K562 (cell line): ENCODE results near the gene MKRN3. TPM values are rescaled to one million over a fixed set of nuclear protein-coding genes. Genes with fewer than 3 reads are reported as not detected.

Experiments used
- ATAC-seq: fragments of 200-7000 bp; cut with Tn5 transposase; 3 replicates; pipeline ENCODE4 v1.9.1; 2020; ENCODE audit warnings: moderate library complexity
- BruUV-seq: library from RNA; stranded (reverse); fragments of 400-500 nt; replicated peaks from 2 replicates; lab custom pipeline; 2021; lab: Mats Ljungman, UMichigan
- CTCF ChIA-PET: fragments of 300-600 bp; formaldehyde crosslinking; extraction: SDS; loops from one replicate; lab custom pipeline; 2021; ENCODE audit warnings: low intra/inter-chr PET ratio; lab: Yijun Ruan, JAX
- POLR2A ChIA-PET: fragments of 300-600, 350-650 bp; sonication (Branson Sonifier 250); formaldehyde crosslinking; extraction: SDS; loops from one replicate; lab custom pipeline; 2021; ENCODE audit warnings: antibody characterized with exemption, inconsistent platforms; lab: Yijun Ruan, JAX
- DNase-seq, 4 experiments: peaks; one replicate each; pipeline versions ENCODE4 v3.0.0 to v3.0.0-alpha.2; 2011 to 2018; ENCODE audit warnings: low spot score in 3 of 4, mixed read lengths in 3 of 4; ENCODE audit errors: extremely low read depth in 1 of 4
- FAIRE-seq: peaks from 2 replicates; lab custom pipeline; 2011; peaks lifted over from hg19 to GRCh38; lab: Jason Lieb, UNC
- H2AFZ ChIP-seq: 2 replicates; pipeline ENCODE4 v1.6.0; 2011; ENCODE audit warnings: low read depth, low read length, control low read depth, inconsistent platforms
- H3K27ac ChIP-seq: fragments of 200-600 bp; 3 replicates; pipeline ENCODE4 v1.8.0; 2011; ENCODE audit warnings: low read depth, mild to moderate bottlenecking, control low read depth, inconsistent platforms, low read length, moderate library complexity, mixed read lengths; ENCODE audit errors: extremely low read depth
- H3K27me3 ChIP-seq, 2 experiments: fragments of 300-600 bp in 1 of 2; 2 replicates in 1 of 2; 3 replicates in 1 of 2; pipeline versions ENCODE4 v1.6.0 to v1.8.0; 2011; ENCODE audit warnings: inconsistent platforms in 2 of 2, low read length in 2 of 2, mild to moderate bottlenecking in 1 of 2, mixed read lengths in 1 of 2, moderate library complexity in 1 of 2; ENCODE audit not compliant: control insufficient read depth in 2 of 2, insufficient read depth in 2 of 2
- H3K36me3 ChIP-seq: fragments of 300-600 bp; 3 replicates; pipeline ENCODE4 v1.8.0; 2011; ENCODE audit warnings: mild to moderate bottlenecking, low read length, inconsistent platforms; ENCODE audit not compliant: control insufficient read depth, insufficient read depth
- H3K4me1 ChIP-seq, 2 experiments: fragments of 200-600 bp in 1 of 2; replicated peaks in 1 of 2; 2 replicates in 1 of 2; 3 replicates in 1 of 2; pipeline versions ENCODE4 v1.5.1 to v1.8.0; 2011; ENCODE audit warnings: inconsistent platforms in 2 of 2, low read length in 2 of 2, mild to moderate bottlenecking in 1 of 2, mixed read lengths in 1 of 2, moderate library complexity in 1 of 2; ENCODE audit not compliant: control insufficient read depth in 2 of 2, insufficient read depth in 2 of 2
- H3K4me2 ChIP-seq: 2 replicates; pipeline ENCODE4 v1.6.1; 2011; ENCODE audit warnings: low read length, control low read depth, inconsistent platforms, mixed read lengths; ENCODE audit not compliant: insufficient read depth
- H3K4me3 ChIP-seq: fragments of 200-600 bp; sonication (generic), shearing (Covaris generic); 2 replicates; pipeline ENCODE4 v1.5.1; 2016; ENCODE audit warnings: control low read depth, inconsistent platforms
- H3K79me2 ChIP-seq: fragments of 200-600 bp; 3 replicates; pipeline ENCODE4 v1.8.0; 2011; ENCODE audit warnings: low read length, inconsistent platforms; ENCODE audit not compliant: control insufficient read depth, insufficient read depth
- H3K9ac ChIP-seq, 2 experiments: 2 replicates each; pipeline versions ENCODE4 v1.6.0 to v1.6.1; 2011; ENCODE audit warnings: low read depth in 2 of 2, low read length in 2 of 2, control low read depth in 1 of 2, inconsistent platforms in 1 of 2, mild to moderate bottlenecking in 1 of 2, mixed read lengths in 1 of 2; ENCODE audit not compliant: insufficient read depth in 1 of 2
- H3K9me1 ChIP-seq: one replicate; pipeline ENCODE4 v1.6.0; 2011; ENCODE audit warnings: inconsistent platforms, mild to moderate bottlenecking, low read length, moderate library complexity; ENCODE audit not compliant: control insufficient read depth, insufficient read depth
- H3K9me3 ChIP-seq: replicated peaks from 2 replicates; pipeline ENCODE4 v1.5.1; 2011; ENCODE audit warnings: low read depth, low read length, inconsistent platforms; ENCODE audit not compliant: control insufficient read depth, insufficient read depth
- H4K20me1 ChIP-seq: replicated peaks from 2 replicates; pipeline ENCODE4 v1.6.1; 2011; ENCODE audit warnings: low read length, inconsistent platforms, mixed read lengths; ENCODE audit not compliant: control insufficient read depth, insufficient read depth
- CSDE1 ChIP-seq, 2 experiments: fragments of 450-650 bp; IDR thresholded peaks; 2 replicates each; pipeline ENCODE4 v1.6.1; 2016; ENCODE audit warnings: mild to moderate bottlenecking in 1 of 2
- EP300 ChIP-seq: IDR thresholded peaks from 2 replicates; pipeline ENCODE4 v1.6.1; 2012; ENCODE audit warnings: low read length, improper control_type of control experiment
- ESRRB ChIP-seq: fragments of 250-450 bp; sonication (Bioruptor Pico); IDR thresholded peaks from 2 replicates; pipeline ENCODE4 v1.5.0; 2020; ENCODE audit warnings: mild to moderate bottlenecking, moderate library complexity, borderline replicate concordance
- HCFC1 ChIP-seq: IDR thresholded peaks from 2 replicates; pipeline ENCODE4 v1.6.1; 2012; ENCODE audit warnings: low read depth, low read length, improper control_type of control experiment
- IFI16 ChIP-seq: fragments of 250-450 bp; sonication (Bioruptor Pico); IDR thresholded peaks from 2 replicates; pipeline ENCODE4 v2.1.2; 2022; ENCODE audit warnings: mild to moderate bottlenecking, inconsistent platforms
- KAT2B ChIP-seq: IDR thresholded peaks from one replicate; pipeline ENCODE4 v1.6.1; 2012; ENCODE audit warnings: low read depth, mild to moderate bottlenecking, control low read depth, inconsistent platforms, low read length, moderate library complexity
- RBFOX2 ChIP-seq: fragments of 200-400 bp; formaldehyde crosslinking; IDR thresholded peaks from 2 replicates; pipeline ENCODE4 v1.6.1; 2017; ENCODE audit warnings: low read depth, mild to moderate bottlenecking, low read length, moderate library complexity
- STAT5B ChIP-seq: fragments of 250-450 bp; sonication (Bioruptor Pico); IDR thresholded peaks from 2 replicates; pipeline ENCODE4 v1.8.0; 2021; ENCODE audit warnings: mild to moderate bottlenecking, inconsistent platforms
- TAF7 ChIP-seq: fragments of 450-650 bp; IDR thresholded peaks from 2 replicates; pipeline ENCODE4 v1.6.1; 2016; ENCODE audit warnings: missing genetic modification characterization, missing compliant biosample characterization
- TCF7 ChIP-seq: sonication (generic); IDR thresholded peaks from 2 replicates; pipeline ENCODE4 v1.6.1; 2016; ENCODE audit warnings: antibody characterized with exemption, borderline replicate concordance
- WGBS: fragments of 100-300 bp; shearing (Covaris generic); methylation state at CpG from one replicate; pipeline ENCODE4 v1.1.6; 2016; ENCODE audit warnings: low coverage, mixed read lengths; ENCODE audit not compliant: insufficient coverage; ENCODE audit errors: missing lambda C conversion rate; 5-methylcytosine and 5-hydroxymethylcytosine counted together
- in situ Hi-C: fragments of 300-500 bp; cut with MboI; formaldehyde crosslinking; loops from 4 replicates; pipeline ENCODE4 v1.15.0; 2018; ENCODE audit warnings: inconsistent platforms, mixed read lengths
- intact Hi-C: fragments of 100-400 bp; cut with micrococcal nuclease; formaldehyde crosslinking; loops from 2 replicates; pipeline ENCODE4 v1.14.2; 2022
- polyA plus RNA-seq, 8 experiments: library from polyadenylated mRNA; depleted of rRNA in 4 of 8; stranded (reverse) in 5 of 8; unstranded in 3 of 8; fragments of >200 nt; fragmentation: Nextera tagmentation in 2 of 8; fragmentation: Illumina TruSeq in 1 of 8; extraction: Ambion mirVana in 2 of 8; extraction: Trizol in 1 of 8; gene quantifications; 2 replicates each; pipeline versions ENCODE4 v1.2.1 to v1.2.3, GENCODE V29; 2011 to 2014; ENCODE audit warnings: inconsistent platforms in 1 of 8, missing spikeins in 1 of 8
- total RNA-seq, 7 experiments: library from RNA; depleted of rRNA in 6 of 7; stranded (reverse); fragments of >200 nt in 6 of 7; fragmentation: Illumina TruSeq in 2 of 7; extraction: Trizol in 2 of 7; gene quantifications; 2 replicates each; pipeline versions ENCODE4 v1.2.1 to v1.2.3, GENCODE V29; 2011 to 2021; ENCODE audit warnings: low replicate concordance in 1 of 7
- TF ChIP-seq, protein P1 (sequence below): fragments of 200-800 bp; sonication (Bioruptor generic); IDR thresholded peaks from 2 replicates; pipeline ENCODE4 v1.6.1; 2017; ENCODE audit warnings: missing genetic modification characterization, missing compliant biosample characterization
- TF ChIP-seq, protein P2 (sequence below), 2 experiments: IDR thresholded peaks; 2 replicates each; pipeline ENCODE4 v1.6.1; 2012; ENCODE audit warnings: improper control_type of control experiment in 2 of 2, low read depth in 2 of 2, low read length in 2 of 2, borderline replicate concordance in 1 of 2
- TF ChIP-seq, protein P3 (sequence below): fragments of 250-450 bp; sonication (Bioruptor Pico); IDR thresholded peaks from 2 replicates; pipeline ENCODE4 v1.8.0; 2021; ENCODE audit warnings: borderline replicate concordance, mild to moderate bottlenecking, moderate library complexity; ENCODE audit not compliant: poor library complexity, severe bottlenecking
- TF ChIP-seq, protein P4 (sequence below): fragments of 450-650 bp; IDR thresholded peaks from 2 replicates; pipeline ENCODE4 v1.6.1; 2016; ENCODE audit warnings: missing biosample characterization, missing genetic modification characterization

Gene MKRN3
- total and polyA plus RNA-seq, 9 of the 15 experiments (the other 6 are each of a cell fraction or from before 2014, with no cell fraction given): 6.5 to 33.4 (median 25.1) TPM

DNA sequence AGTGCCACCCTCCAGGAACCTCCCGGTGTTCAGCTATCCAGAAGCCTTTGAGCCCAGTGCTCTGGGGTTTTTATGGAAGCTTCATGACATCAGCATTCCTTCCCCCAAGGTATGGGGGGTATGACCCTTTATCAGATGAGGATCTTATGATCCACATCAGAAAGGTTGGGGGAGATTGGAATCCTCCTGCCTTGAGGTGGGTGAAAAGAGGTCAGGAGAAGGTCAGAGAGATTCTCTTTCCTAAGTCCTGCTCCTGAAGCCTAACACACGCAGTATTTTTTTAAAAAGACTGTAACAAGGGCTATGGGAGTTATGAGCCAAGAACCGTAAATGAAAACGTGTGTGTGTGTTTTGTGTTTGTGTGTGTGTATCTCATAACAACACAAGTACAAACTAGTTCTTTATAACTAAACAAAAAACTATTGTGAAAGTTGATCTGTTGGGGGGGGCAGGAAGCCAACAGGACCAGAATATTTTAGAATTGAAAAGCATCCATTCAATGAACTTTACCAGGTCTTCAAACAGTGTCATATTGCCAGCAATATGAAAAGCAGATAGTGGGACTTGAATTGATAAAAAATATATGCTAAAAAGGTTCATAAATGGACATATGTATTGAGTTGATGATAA, 13.2 kb downstream of the MKRN3 start:
- DNase-seq: no peak
- FAIRE-seq: no peak
- Histone ChIP-seq H2AFZ (no peak overlapping the region), H3K9me1 (no peaks in the 10 kb centered on the region)
- in situ Hi-C loops: no loop called here
- TF ChIP-seq, protein P1, sequence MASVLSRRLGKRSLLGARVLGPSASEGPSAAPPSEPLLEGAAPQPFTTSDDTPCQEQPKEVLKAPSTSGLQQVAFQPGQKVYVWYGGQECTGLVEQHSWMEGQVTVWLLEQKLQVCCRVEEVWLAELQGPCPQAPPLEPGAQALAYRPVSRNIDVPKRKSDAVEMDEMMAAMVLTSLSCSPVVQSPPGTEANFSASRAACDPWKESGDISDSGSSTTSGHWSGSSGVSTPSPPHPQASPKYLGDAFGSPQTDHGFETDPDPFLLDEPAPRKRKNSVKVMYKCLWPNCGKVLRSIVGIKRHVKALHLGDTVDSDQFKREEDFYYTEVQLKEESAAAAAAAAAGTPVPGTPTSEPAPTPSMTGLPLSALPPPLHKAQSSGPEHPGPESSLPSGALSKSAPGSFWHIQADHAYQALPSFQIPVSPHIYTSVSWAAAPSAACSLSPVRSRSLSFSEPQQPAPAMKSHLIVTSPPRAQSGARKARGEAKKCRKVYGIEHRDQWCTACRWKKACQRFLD (CRISPR knock-in tag): no peak
- TF ChIP-seq TAF7 (tag) (no peak), KAT2B (no peak), TCF7 (no peak), ESRRB (no peak), STAT5B (CRISPR knock-in tag) (no peak), EP300 (no peak), IFI16 (CRISPR knock-in tag) (no peak), HCFC1 (no peak), RBFOX2 (no peak), CSDE1 (IDR thresholded peaks at IDR 0.05) (no peak)
- TF ChIP-seq, protein P2, sequence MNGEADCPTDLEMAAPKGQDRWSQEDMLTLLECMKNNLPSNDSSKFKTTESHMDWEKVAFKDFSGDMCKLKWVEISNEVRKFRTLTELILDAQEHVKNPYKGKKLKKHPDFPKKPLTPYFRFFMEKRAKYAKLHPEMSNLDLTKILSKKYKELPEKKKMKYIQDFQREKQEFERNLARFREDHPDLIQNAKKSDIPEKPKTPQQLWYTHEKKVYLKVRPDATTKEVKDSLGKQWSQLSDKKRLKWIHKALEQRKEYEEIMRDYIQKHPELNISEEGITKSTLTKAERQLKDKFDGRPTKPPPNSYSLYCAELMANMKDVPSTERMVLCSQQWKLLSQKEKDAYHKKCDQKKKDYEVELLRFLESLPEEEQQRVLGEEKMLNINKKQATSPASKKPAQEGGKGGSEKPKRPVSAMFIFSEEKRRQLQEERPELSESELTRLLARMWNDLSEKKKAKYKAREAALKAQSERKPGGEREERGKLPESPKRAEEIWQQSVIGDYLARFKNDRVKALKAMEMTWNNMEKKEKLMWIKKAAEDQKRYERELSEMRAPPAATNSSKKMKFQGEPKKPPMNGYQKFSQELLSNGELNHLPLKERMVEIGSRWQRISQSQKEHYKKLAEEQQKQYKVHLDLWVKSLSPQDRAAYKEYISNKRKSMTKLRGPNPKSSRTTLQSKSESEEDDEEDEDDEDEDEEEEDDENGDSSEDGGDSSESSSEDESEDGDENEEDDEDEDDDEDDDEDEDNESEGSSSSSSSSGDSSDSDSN (IDR thresholded peaks at IDR 0.05; ENCODE audit: borderline replicate concordance in 1 of 2, low read depth in 2 of 2, low read length in 2 of 2): no peak
- TF ChIP-seq, protein P3, sequence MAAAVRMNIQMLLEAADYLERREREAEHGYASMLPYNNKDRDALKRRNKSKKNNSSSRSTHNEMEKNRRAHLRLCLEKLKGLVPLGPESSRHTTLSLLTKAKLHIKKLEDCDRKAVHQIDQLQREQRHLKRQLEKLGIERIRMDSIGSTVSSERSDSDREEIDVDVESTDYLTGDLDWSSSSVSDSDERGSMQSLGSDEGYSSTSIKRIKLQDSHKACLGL: no peak
- TF ChIP-seq, protein P4, sequence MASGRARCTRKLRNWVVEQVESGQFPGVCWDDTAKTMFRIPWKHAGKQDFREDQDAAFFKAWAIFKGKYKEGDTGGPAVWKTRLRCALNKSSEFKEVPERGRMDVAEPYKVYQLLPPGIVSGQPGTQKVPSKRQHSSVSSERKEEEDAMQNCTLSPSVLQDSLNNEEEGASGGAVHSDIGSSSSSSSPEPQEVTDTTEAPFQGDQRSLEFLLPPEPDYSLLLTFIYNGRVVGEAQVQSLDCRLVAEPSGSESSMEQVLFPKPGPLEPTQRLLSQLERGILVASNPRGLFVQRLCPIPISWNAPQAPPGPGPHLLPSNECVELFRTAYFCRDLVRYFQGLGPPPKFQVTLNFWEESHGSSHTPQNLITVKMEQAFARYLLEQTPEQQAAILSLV (tag): no peak
- TF ChIP-seq, all 486 proteins: peak for 0
- no peak overlapping the region for H3K27ac ChIP-seq
- ChIA-PET POLR2A (interaction anchor here (0.9 kb wide), 1 partner anchor 10 kb away, joined by 3 read pairs; no protein-coding TSS in a partner anchor), CTCF (no interaction called here)
- H3K9me3 ChIP-seq: no peaks in the 10 kb centered on the region
- H4K20me1 ChIP-seq: no peaks in the 10 kb centered on the region; the same call in 1 of the 2 replicates
- peaks cover 14% of the 10 kb centered on the region for H3K79me2 ChIP-seq
- intact Hi-C loops: no loop called here
- ATAC-seq: no peak
- no TSS peak for BruUV-seq
- H3K9ac ChIP-seq: no peak overlapping the region
- no peak overlapping the region for H3K4me3 ChIP-seq
- WGBS: 71% methylated on average over 4 of the region's 4 CpGs
- H3K4me1 ChIP-seq: peaks cover 5% of the 10 kb centered on the region in 2 experiments; a peak in 4 of 5 replicates
- H3K27me3 ChIP-seq: no peaks in the 10 kb centered on the region
- peaks cover 12% of the 10 kb centered on the region; the same call in 1 of the 3 replicates for H3K36me3 ChIP-seq
- H3K4me2 ChIP-seq: no peak overlapping the region
